ENCODE measurements around the gene CD300A. TPM values are rescaled to one million over a fixed set of nuclear protein-coding genes. Genes with fewer than 3 reads are reported as not detected.

Gene CD300A
- polyA plus RNA-seq, 6 donors from 2014 or later, result 1.2 to 2.3 (median 1.6) TPM; not detected in 1

DNA sequence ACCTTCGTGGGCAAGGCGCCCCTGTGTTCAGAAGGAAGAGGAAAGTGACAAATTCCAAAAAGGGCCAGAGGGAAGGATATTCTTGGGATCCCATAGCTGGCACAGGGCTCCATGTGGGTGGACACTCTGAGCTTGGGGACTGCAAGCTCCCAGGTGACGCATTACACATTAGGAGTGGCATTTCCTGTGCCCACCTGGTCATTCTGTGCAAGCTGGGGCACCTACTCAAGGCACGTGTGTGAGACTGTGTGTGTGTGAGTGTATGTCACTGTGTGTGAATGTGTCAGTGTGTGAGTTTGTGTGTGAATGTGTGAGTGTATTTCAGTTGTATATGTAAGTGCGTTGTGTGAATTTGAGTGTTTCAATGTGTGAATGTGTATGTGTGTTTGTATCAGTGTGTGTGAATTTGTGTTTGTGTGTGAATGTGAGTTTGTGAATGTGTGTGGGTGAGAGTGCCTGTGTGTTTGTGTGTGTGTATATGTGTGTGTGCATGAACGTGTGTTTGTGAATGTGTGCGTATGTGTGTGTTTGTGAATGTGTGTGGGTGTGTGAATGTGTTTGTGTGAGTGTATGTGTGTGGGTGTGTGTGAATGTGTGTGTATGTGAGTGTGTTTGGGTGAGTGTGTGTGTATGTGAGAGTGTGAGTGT, 1.6 kb upstream of the CD300A start:
- Mint-ChIP-seq H3K27ac (no peak overlapping the region), H3K36me3 (peaks cover 0 to under 1% of the 10 kb centered on the region in 2 donors), H3K9me3 (no peaks in the 10 kb centered on the region), H3K4me3 (no peak overlapping the region), H3K27me3 (peaks cover 5 to 7% (median 7%) of the 10 kb centered on the region in 3 donors), H3K4me1 (peaks cover 16 to 26% (median 21%) of the 10 kb centered on the region in 3 donors)
- ATAC-seq (ENCODE audit: low read depth in 2 of 2) (no peak), DNase-seq (no peak)

DNA sequence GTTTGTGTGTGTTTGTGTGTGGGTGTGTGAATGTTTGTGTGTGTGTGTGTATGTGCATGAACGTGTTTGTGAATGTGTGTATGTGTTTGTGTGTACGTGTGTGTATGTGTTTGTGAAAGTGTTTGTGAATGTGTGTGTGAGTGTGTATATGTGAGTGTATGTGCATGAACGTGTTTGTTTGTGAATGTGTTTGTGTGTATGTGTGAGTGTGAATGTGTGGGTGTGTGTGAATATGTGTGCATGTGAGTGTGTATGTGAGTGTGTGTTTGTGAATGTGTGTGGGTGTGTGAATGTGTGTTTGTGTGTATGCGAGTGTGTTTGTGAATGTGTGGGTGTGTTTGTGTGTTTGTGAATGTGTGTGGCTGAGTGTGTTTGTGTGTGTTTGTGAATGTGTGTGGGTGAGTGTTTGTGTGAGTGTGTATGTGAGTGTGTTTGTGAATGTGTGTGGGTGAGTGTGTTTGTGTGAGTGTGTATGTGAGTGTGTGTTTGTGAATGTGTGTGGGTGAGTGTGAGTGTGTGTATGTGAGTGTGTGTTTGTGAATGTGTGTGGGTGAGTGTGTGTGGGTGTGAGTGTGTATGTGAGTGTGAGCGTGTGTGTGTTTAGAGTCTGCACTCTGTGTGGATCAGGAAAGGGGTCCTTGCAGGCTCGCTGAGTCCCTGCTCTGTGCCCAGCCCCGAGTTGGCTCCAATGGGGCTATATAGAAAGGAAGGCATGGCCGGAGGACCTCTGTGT, 890 bp upstream of the CD300A start:
- Mint-ChIP-seq H3K36me3 (peaks cover 0 to 8% of the 10 kb centered on the region in 2 donors), H3K27ac (no peak overlapping the region), H3K9me3 (no peaks in the 10 kb centered on the region), H3K4me1 (peaks cover 16 to 28% (median 21%) of the 10 kb centered on the region in 3 donors), H3K4me3 (no peak overlapping the region), H3K27me3 (peaks cover 0 to 8% (median 6%) of the 10 kb centered on the region in 3 donors)
- ATAC-seq (ENCODE audit: low read depth in 2 of 2), result no peak
- DNase-seq, result no peak

DNA sequence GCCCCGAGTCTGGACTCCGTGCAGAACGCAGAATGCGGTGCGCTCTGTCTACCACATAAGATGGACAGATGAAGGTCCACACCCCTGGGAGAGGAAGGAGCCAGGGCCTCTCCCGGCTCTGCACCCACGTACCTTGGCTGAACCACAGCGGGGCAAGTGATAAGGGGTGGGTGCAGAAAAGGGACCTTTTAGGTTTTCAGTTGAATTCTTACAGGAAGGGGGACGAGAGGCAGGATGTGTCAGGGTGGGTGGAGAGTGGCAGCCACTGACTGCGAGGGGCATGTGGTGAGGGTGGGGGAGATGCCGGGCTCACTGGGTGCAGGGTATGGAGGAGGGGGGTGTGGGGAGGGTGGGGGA, 372 bp downstream of the CD300A start:
- peak overlapping the region in 2 of 6 donors; percentile 52 to 56 for H3K27ac Mint-ChIP-seq
- H3K4me1 Mint-ChIP-seq, result peaks cover 16 to 28% (median 21%) of the 10 kb centered on the region in 3 donors
- ATAC-seq (ENCODE audit: low read depth in 2 of 2) (peak in 1 of 2 donors; percentile 2), DNase-seq (no peak)
- H3K27me3 Mint-ChIP-seq, result peaks cover 5 to 8% (median 6%) of the 10 kb centered on the region in 3 donors
- H3K4me3 Mint-ChIP-seq, result no peak overlapping the region
- H3K9me3 Mint-ChIP-seq, result no peaks in the 10 kb centered on the region
- peaks cover 0 to 8% of the 10 kb centered on the region in 2 donors for H3K36me3 Mint-ChIP-seq

DNA sequence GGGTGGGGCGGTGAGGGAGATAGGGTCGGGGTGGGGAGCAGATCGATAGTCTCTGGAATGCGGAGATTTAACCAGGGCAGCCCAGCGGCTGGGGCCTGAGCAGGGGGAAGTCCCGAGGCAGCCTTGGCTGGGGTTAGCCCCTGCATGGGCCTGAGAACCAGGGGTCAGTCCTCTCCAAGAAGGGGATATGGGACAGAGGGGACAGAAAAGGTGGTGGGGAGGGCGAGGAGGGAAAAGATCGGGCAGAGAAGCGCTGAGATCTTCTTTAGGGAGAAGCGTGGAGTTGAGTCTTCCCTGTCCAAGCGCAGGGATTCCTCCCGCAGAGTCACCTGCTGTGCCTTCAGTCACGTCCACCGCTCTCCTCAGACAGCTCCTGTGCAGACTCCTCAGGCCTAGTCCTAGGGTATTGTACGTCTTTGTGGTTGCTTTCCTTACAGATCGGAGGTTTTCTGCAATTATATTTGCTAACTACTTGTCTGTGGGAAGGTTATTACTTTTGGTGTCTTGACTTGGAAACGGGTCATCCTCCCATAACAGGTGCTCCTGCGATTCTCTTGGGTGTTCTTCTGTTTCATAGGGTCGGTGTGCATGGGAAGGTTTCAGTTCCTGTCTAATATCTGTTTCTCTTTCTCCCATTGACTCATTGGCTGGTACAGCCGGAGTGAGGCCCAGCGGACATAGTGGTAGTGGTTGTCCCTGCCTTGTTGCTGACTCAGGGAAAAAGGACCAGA, 952 bp downstream of the CD300A start:
- ATAC-seq (ENCODE audit: low read depth in 2 of 2), result peak; percentile 76 to 77
- Mint-ChIP-seq H3K36me3 (peaks cover 0 to 8% of the 10 kb centered on the region in 2 donors), H3K4me1 (peaks cover 15 to 26% (median 21%) of the 10 kb centered on the region in 3 donors), H3K27ac (peak overlapping the region in 3 of 6 donors; percentile 1 to 52 (median 40)), H3K4me3 (peak overlapping the region in 4 of 8 donors; percentile 70 to 89 (median 80)), H3K27me3 (peaks cover 5 to 8% (median 6%) of the 10 kb centered on the region in 3 donors), H3K9me3 (no peaks in the 10 kb centered on the region)
- DNase-seq, result peak; percentile 35

DNA sequence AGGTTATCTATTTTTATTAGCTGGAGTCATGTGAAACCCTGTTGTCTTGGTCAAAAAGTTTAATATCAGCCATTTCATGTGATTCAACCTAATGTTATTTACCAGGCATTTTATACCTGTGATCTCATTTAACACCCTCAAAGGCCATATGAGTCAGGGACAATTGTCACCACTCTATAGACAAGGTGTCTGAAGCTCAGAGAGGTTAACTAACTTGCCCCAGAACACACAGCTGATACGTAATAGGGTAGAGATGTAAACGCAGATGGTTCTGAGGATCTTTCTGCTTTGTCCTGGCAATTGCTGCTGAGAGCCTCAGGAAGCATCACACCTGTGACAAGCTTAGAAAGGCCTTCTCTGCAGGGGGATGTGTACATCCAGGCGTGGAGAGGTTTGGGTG, 4.9 kb downstream of the CD300A start:
- ATAC-seq (ENCODE audit: low read depth in 2 of 2) (no peak), DNase-seq (no peak)
- no peak overlapping the region for H3K27ac Mint-ChIP-seq
- peaks cover 5 to 8% (median 6%) of the 10 kb centered on the region in 3 donors for H3K27me3 Mint-ChIP-seq
- H3K4me1 Mint-ChIP-seq, result peaks cover 0 to 22% (median 16%) of the 10 kb centered on the region in 3 donors
- H3K36me3 Mint-ChIP-seq, result peaks cover 5 to 30% of the 10 kb centered on the region in 2 donors
- no peak overlapping the region for H3K4me3 Mint-ChIP-seq
- peaks cover 4 to 17% (median 14%) of the 10 kb centered on the region in 7 donors for H3K9me3 Mint-ChIP-seq

DNA sequence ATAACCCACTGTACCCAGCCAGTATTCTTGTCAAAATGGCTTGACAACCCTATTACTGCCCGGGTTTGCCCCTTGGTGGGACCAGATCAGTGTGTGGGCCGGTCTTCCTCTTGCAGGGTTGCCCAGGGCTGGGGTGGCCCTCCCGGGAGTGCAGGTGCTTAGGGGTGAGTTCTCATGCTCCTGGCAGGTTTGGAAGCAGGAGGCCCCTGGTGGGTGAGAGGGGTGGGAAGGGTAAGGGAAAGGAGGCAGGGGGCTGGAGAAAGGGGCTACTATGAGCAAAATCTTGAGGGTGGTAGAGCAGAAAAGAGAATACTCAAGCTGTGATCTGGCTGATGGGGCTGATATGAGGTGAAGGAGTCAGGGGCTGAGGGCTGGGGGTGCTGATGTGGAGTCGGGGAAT, 6.5 kb downstream of the CD300A start:
- H3K36me3 Mint-ChIP-seq, result peaks cover 5 to 30% of the 10 kb centered on the region in 2 donors
- H3K9me3 Mint-ChIP-seq, result peaks cover 4 to 20% (median 16%) of the 10 kb centered on the region in 7 donors
- ATAC-seq (ENCODE audit: low read depth in 2 of 2), result no peak
- H3K27ac Mint-ChIP-seq, result no peak overlapping the region
- no peak for DNase-seq
- peaks cover 3 to 8% (median 5%) of the 10 kb centered on the region in 3 donors for H3K27me3 Mint-ChIP-seq
- H3K4me1 Mint-ChIP-seq, result peaks cover 0 to 10% (median 8%) of the 10 kb centered on the region in 3 donors
- no peak overlapping the region for H3K4me3 Mint-ChIP-seq

DNA sequence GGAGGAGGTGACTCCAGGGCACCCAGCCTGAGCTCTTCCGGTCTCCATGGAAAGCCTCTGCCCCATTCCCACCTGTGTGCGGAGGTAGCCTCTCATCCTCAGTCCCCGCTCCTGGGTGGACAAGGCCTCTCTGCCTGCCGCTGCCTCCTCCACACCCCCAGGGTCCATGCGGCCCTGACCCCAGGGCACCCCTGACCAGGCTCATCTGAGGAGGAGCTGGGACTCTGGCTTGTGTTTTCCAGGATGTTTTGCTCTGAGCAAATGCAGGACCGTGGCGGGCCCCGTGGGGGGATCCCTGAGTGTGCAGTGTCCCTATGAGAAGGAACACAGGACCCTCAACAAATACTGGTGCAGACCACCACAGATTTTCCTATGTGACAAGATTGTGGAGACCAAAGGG, 6.9 kb downstream of the CD300A start:
- H3K4me3 Mint-ChIP-seq, result no peak overlapping the region

DNA sequence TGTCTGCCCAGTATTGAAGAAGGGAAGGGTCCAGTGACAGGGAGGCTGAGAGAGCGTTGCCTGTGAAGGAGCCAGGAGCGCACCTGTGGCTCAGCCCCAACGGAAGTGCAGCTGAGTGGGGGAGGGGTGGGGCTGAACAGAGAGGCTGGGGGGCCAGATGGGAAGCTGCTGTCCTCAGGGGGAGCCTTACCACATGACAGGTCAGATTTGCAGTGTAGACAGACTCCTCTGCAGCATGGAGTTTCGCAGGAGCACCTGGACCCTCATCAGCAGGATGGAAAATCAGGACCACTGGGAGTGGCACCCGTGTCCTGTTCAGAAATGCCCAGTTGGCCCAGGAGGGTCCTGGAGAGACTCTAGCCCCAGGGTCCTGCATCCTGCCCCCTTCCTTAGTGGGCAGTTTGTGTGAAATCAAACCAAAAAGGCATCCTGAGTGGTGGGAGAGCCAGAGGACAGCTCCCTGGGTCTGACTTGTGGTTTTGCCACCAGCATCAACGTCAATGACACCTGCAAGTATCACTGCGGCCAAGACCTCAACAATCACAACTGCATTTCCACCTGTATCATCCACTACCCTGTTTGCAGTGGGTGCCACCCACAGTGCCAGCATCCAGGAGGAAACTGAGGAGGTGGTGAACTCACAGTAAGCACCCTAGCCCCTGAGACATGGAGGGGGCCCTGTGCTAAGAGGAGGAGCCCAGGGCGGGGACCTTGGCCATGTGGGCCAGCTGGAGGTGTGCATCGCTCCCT, 7.8 kb downstream of the CD300A start:
- Mint-ChIP-seq H3K27me3 (peaks cover 3 to 8% (median 5%) of the 10 kb centered on the region in 3 donors), H3K36me3 (peaks cover 5 to 30% of the 10 kb centered on the region in 2 donors), H3K4me1 (peaks cover 10 to 22% (median 19%) of the 10 kb centered on the region in 3 donors), H3K27ac (peak overlapping the region in 1 of 6 donors; percentile 33), H3K4me3 (no peak overlapping the region), H3K9me3 (peaks cover 4 to 20% (median 16%) of the 10 kb centered on the region in 7 donors)
- DNase-seq (no peak), ATAC-seq (ENCODE audit: low read depth in 2 of 2) (no peak)

More for the DNA sequence above, 6.9 kb downstream of the CD300A start:
- Mint-ChIP-seq H3K4me1 (peaks cover 1 to 13% (median 11%) of the 10 kb centered on the region in 3 donors), H3K36me3 (peaks cover 5 to 30% of the 10 kb centered on the region in 2 donors), H3K27me3 (peaks cover 3 to 8% (median 5%) of the 10 kb centered on the region in 3 donors), H3K27ac (peak overlapping the region in 1 of 6 donors; percentile 58), H3K9me3 (peaks cover 4 to 20% (median 16%) of the 10 kb centered on the region in 7 donors)
- ATAC-seq (ENCODE audit: low read depth in 2 of 2), result no peak
- no peak for DNase-seq

DNA sequence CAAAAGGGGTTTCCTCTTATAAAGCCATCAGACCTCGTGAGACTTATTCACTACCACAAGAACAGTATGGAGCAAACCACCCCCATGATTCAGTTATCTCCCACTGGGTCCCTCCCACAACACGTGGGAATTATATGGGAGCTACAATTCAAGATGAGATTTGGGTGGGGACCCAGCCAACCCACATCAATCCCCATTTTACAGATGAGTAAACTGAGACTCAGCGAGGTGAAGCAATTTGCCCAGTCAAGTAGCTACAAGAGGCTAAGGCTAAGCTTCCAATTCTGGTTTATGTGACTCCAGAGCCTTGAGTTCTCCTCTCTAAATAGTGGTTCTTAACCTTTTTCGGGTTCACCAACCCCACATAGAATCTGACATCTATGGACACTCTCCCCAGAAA, 8.8 kb downstream of the CD300A start:
- DNase-seq (no peak), ATAC-seq (ENCODE audit: low read depth in 2 of 2) (no peak)
- H3K27ac Mint-ChIP-seq, result no peak overlapping the region
- no peak overlapping the region for H3K4me3 Mint-ChIP-seq
- H3K4me1 Mint-ChIP-seq, result peaks cover 16 to 31% (median 22%) of the 10 kb centered on the region in 3 donors
- peaks cover 5 to 26% of the 10 kb centered on the region in 2 donors for H3K36me3 Mint-ChIP-seq
- H3K27me3 Mint-ChIP-seq, result peaks cover 2 to 5% (median 3%) of the 10 kb centered on the region in 3 donors
- peaks cover 4 to 20% (median 16%) of the 10 kb centered on the region in 7 donors for H3K9me3 Mint-ChIP-seq

DNA sequence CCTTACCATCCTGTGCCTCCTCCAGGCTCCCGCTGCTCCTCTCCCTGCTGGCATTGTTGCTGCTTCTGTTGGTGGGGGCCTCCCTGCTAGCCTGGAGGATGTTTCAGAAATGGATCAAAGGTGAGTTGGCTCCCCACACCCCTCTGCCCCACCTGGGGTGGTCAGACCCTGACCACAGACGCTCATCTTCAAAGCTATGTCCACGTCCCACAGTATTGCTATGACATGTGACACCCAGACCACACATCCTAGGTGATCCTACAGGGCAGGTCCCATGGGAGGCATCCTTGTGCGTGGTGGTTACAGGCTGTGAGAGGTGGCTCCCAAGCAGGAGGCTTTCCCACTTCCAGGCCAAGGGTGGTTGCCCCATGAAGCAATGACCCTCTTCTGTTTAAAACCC, 11.0 kb downstream of the CD300A start:
- DNase-seq (no peak), ATAC-seq (ENCODE audit: low read depth in 2 of 2) (no peak)
- H3K27ac Mint-ChIP-seq, result no peak overlapping the region
- no peaks in the 10 kb centered on the region for H3K27me3 Mint-ChIP-seq
- peaks cover 4 to 20% (median 16%) of the 10 kb centered on the region in 7 donors for H3K9me3 Mint-ChIP-seq
- H3K4me1 Mint-ChIP-seq, result peaks cover 16 to 31% (median 22%) of the 10 kb centered on the region in 3 donors
- H3K4me3 Mint-ChIP-seq, result no peak overlapping the region
- H3K36me3 Mint-ChIP-seq, result peaks cover 5 to 22% of the 10 kb centered on the region in 2 donors

DNA sequence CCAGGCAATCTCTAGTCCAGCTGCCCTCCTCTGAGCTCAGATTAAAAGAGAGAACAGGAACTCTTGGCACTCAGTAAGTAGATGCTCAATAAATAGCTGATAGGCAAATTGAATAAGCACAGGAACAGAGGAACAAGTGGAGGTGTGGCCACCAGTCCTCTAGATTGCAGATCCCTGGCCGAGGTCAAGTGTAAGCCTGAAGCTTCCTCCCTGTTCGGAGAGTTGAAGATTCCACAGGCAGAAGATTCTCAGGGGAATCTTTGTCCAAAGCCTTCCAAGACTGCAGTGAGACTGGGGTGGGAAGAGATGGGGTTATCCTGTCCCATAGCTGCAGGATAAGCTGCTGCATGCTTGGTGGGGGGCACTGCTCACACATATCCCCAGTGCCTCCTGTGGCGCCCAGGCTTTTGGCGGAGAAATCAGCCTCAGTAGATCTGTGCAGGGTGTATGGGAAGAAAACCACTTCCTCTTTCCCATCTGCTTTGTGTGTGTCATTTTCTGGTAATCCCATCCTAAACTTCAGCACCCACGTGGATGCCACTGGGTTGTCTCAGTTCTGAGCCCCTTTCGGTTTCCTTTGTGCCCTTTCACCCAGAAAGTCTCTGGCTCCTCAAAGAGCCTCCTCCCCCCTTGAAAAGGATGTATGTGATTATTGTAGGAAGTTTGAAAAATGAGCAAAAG, 12.1 kb downstream of the CD300A start:
- no peaks in the 10 kb centered on the region for H3K27me3 Mint-ChIP-seq
- DNase-seq, result peak; percentile 25
- H3K4me1 Mint-ChIP-seq, result peaks cover 16 to 26% (median 22%) of the 10 kb centered on the region in 3 donors
- peaks cover 5 to 20% of the 10 kb centered on the region in 2 donors for H3K36me3 Mint-ChIP-seq
- peak overlapping the region in 4 of 6 donors; percentile 7 to 76 (median 30) for H3K27ac Mint-ChIP-seq
- peak; percentile 71 to 76 for ATAC-seq (ENCODE audit: low read depth in 2 of 2)
- peak overlapping the region in 1 of 8 donors; percentile 63 for H3K4me3 Mint-ChIP-seq
- H3K9me3 Mint-ChIP-seq, result peaks cover 4 to 20% (median 16%) of the 10 kb centered on the region in 7 donors

DNA sequence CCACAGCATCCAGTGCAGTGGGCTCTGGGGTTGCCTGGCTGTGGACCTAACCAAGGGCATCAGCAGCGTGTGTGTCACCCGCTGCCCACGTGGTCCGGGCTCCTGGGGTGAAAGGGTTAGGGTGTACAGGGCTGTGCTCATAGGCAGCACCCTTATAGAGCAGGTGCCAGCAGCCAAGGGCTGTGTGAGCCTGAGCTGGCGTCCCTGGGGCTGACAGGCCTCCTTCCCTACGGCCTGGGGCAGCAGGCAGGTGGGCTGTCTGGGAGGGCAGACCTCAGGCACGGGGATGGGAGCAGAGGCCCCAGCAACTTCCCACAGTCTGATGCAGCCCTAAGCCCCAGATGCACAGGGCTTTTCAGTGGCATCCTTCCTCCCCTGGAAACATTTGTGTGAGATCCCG, 13.9 kb downstream of the CD300A start:
- peak overlapping the region in 1 of 8 donors; percentile 47 for H3K4me3 Mint-ChIP-seq
- peaks cover 4 to 6% of the 10 kb centered on the region in 2 donors for H3K36me3 Mint-ChIP-seq
- no peaks in the 10 kb centered on the region for H3K27me3 Mint-ChIP-seq
- no peak for DNase-seq
- ATAC-seq (ENCODE audit: low read depth in 2 of 2), result no peak
- peaks cover 4 to 14% (median 10%) of the 10 kb centered on the region in 7 donors for H3K9me3 Mint-ChIP-seq
- H3K27ac Mint-ChIP-seq, result no peak overlapping the region
- peaks cover 16 to 21% (median 17%) of the 10 kb centered on the region in 3 donors for H3K4me1 Mint-ChIP-seq
